Neutrophil (primary cell): Measurements from ENCODE around the gene DGLUCY.

Experiments used
- H3K27ac ChIP-seq: fragments of 200-600 bp; sonication (generic); 2 replicates; pipeline ENCODE4 v1.5.1; 2016; ENCODE audit warnings: mild to moderate bottlenecking, moderate library complexity
- H3K27me3 ChIP-seq: fragments of 200-600 bp; sonication (generic); 2 replicates; pipeline ENCODE4 v1.6.0; 2016; ENCODE audit warnings: mild to moderate bottlenecking
- H3K36me3 ChIP-seq: fragments of 200-600 bp; sonication (generic); 2 replicates; pipeline ENCODE4 v1.5.1; 2017
- H3K4me1 ChIP-seq, 2 experiments: fragments of 200-600 bp in 1 of 2; sonication (generic) in 1 of 2; 1 replicate in 1 of 2; 2 replicates in 1 of 2; pipeline versions ENCODE4 v1.5.1 to v1.6.1; 2013 to 2016; ENCODE audit warnings: low read depth in 1 of 2, low read length in 1 of 2, mild to moderate bottlenecking in 1 of 2, moderate library complexity in 1 of 2; ENCODE audit not compliant: control insufficient read depth in 1 of 2, insufficient read depth in 1 of 2
- H3K4me3 ChIP-seq, 2 experiments: fragments of 200-600 bp in 1 of 2; sonication (generic) in 1 of 2; 1 replicate in 1 of 2; 2 replicates in 1 of 2; pipeline ENCODE4 v1.5.1; 2013 to 2016; ENCODE audit warnings: low read depth in 1 of 2, low read length in 1 of 2, mild to moderate bottlenecking in 1 of 2, moderate library complexity in 1 of 2
- H3K9me3 ChIP-seq: fragments of 200-600 bp; sonication (generic); 2 replicates; pipeline ENCODE4 v1.5.1; 2016
- TF ChIP-seq, protein P1 (sequence below): fragments of 200-600 bp; sonication (generic); IDR thresholded peaks from 2 replicates; pipeline ENCODE4 v1.5.1; 2016; ENCODE audit warnings: antibody characterized with exemption

DGLUCY gene

DNA sequence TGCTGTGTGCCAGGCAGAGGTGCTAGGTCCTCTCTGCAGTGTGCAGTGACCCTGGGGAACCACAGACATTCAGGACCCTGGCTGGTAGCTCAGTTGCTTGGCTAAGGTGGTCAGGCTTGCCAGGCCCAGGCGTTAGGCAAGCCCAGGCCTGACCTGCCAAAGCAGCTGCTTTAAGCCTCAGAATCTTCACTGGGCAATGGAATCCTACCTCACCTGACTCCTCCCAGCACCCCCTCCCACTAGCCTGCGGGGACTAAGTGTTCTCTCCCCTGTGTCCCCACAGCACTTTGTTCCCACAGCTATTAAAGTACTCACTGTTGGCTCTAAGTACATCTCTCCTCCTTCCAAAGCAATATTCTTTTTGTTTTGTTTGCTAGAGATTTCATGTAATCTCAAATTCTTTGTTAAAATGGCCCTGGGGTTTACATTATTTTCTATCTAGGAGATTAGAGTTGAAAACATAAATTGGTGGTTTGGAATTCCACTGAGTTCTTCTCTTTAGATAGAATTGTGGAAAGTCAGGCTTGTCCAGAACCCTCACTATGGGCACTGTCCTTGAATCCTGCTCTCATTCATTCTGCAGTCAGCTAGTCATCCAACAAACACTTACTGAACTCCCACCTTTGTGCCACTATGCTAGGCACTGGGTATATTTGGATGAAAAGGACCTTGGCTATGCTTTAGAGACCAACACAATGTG, 44.4 kb downstream of the DGLUCY start:
- Histone ChIP-seq H3K4me1 (peaks cover 12 to 14% of the 10 kb centered on the region in 2 experiments), H3K27ac (peak overlapping the region; percentile 83), H3K27me3 (no peaks in the 10 kb centered on the region), H3K36me3 (peaks cover 78% of the 10 kb centered on the region), H3K9me3 (no peaks in the 10 kb centered on the region), H3K4me3 (no peak overlapping the region)
- TF ChIP-seq, protein P1, sequence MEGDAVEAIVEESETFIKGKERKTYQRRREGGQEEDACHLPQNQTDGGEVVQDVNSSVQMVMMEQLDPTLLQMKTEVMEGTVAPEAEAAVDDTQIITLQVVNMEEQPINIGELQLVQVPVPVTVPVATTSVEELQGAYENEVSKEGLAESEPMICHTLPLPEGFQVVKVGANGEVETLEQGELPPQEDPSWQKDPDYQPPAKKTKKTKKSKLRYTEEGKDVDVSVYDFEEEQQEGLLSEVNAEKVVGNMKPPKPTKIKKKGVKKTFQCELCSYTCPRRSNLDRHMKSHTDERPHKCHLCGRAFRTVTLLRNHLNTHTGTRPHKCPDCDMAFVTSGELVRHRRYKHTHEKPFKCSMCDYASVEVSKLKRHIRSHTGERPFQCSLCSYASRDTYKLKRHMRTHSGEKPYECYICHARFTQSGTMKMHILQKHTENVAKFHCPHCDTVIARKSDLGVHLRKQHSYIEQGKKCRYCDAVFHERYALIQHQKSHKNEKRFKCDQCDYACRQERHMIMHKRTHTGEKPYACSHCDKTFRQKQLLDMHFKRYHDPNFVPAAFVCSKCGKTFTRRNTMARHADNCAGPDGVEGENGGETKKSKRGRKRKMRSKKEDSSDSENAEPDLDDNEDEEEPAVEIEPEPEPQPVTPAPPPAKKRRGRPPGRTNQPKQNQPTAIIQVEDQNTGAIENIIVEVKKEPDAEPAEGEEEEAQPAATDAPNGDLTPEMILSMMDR, result no peak

DNA sequence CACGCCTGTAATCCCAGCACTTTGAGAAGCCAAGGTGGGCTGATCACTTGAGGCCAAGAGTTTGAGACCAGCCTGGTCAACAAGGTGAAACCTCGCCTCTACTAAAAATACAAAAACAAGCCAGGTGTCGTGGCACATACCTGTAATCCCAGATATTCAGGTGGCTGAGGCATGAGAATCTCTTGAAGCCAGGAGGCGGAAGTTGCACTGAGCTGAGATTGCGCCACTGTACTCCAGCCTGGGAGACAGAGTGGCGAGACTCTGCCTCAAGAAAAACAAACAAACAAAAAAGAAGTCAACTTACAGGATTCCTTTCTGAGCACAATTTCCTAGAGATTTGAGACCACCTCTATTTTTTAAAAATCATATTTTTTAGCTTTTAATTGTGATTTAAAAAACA, 45.3 kb downstream of the DGLUCY start:
- peaks cover 78% of the 10 kb centered on the region for H3K36me3 ChIP-seq
- no peaks in the 10 kb centered on the region for H3K27me3 ChIP-seq
- peaks cover 13 to 16% of the 10 kb centered on the region in 2 experiments for H3K4me1 ChIP-seq
- TF ChIP-seq, protein P1, result no peak
- H3K4me3 ChIP-seq, result peak overlapping the region in 1 of 2 experiments; percentile 24
- no peaks in the 10 kb centered on the region for H3K9me3 ChIP-seq
- peak overlapping the region; percentile 83 for H3K27ac ChIP-seq

DNA sequence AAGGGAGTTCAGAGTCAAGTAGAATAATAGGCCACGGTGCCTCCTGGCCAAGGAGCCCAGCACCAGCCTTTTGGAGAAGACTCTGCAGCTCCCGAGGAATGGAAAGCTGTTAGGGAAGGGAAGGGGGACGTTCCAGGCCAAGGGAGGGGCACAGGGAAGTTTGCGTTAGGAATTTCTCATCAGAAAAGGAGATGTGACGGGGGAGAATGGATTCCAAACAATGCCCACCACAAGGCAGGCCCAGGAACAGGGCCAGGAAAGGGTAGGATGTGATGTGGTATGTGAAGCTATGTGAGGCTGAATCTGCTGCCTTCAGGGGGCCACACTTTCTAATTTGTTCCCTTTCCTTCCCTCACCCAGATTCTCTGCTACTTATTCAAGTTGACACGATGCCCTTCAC, 46.0 kb downstream of the DGLUCY start:
- H3K4me1 ChIP-seq, result peaks cover 20 to 22% of the 10 kb centered on the region in 2 experiments
- H3K27me3 ChIP-seq, result no peaks in the 10 kb centered on the region
- H3K27ac ChIP-seq, result peak overlapping the region; percentile 83
- H3K9me3 ChIP-seq, result no peaks in the 10 kb centered on the region
- peaks cover 78% of the 10 kb centered on the region for H3K36me3 ChIP-seq
- H3K4me3 ChIP-seq, result peak overlapping the region in 1 of 2 experiments; percentile 8
- TF ChIP-seq, protein P1, result no peak

DNA sequence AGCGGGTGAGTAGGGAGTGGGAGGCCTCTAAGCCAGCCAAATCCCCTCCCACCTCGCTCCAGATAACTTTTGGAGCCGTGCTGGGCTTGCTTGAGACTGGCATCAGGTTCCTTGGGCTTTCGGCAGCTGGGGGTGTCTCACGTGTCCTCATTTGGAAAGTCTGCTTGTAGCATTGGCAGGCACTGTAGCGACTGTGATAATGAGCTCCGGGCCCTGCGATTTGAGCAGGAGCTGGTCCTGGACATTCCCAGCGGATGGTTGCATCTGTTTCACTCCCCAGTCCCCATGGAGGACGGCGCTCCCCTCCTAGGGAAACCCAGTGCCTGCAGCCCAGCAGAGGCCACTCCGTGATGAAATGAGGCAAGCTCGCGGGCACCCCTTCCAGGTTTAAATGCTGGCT, 49.4 kb downstream of the DGLUCY start:
- Histone ChIP-seq H3K4me3 (no peak overlapping the region), H3K9me3 (no peaks in the 10 kb centered on the region), H3K27ac (peak overlapping the region; percentile 10), H3K27me3 (no peaks in the 10 kb centered on the region), H3K36me3 (peaks cover 97% of the 10 kb centered on the region), H3K4me1 (peaks cover 20 to 22% of the 10 kb centered on the region in 2 experiments)
- TF ChIP-seq, protein P1, result no peak

DNA sequence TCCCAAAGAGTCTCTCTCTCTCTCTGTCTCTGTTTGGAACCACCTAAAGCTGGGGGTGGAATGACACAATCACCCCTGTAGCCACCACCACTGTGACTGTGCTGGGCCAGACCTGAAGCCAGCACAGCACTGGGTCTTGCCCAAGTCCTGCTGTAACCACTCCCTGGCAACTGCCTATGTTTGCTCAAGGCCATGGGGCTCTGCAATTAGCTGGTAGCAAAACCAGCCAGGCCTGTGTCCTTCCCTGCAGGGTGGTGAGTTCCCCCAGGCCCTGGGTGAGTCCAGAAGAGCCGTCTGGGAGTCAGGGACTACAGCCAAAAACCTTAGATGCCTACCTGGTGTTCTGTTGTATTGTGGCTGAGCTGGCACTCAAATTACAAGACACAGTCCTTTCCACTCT, 50.8 kb downstream of the DGLUCY start:
- H3K27ac ChIP-seq, result peak overlapping the region; percentile 71
- peaks cover 13% of the 10 kb centered on the region in 2 experiments for H3K4me1 ChIP-seq
- TF ChIP-seq, protein P1, result no peak
- no peaks in the 10 kb centered on the region for H3K9me3 ChIP-seq
- no peak overlapping the region for H3K4me3 ChIP-seq
- H3K27me3 ChIP-seq, result no peaks in the 10 kb centered on the region
- H3K36me3 ChIP-seq, result peaks cover 99% of the 10 kb centered on the region
